GM23338 (cell line): ENCODE data around the gene BPTF.
A peak's percentile ranks its signal among the peaks of the same experiment; 100 is the strongest.

Experiments used
- CREB1 ChIP-seq: fragments of 250-450 bp; sonication (Bioruptor Pico); IDR thresholded peaks from 2 replicates; pipeline ENCODE4 v1.5.0; 2020; ENCODE audit warnings: low read depth, mild to moderate bottlenecking, moderate library complexity
- CTCF ChIP-seq, 2 experiments: fragments of 200-600 bp in 1 of 2; sonication (generic) in 1 of 2; conservative IDR thresholded peaks; 2 replicates each; pipeline versions ENCODE4 v1.5.1 to v1.6.1; 2016 to 2017; ENCODE audit warnings: antibody characterized with exemption in 2 of 2, low read depth in 2 of 2, mild to moderate bottlenecking in 2 of 2, moderate library complexity in 1 of 2
- ETS1 ChIP-seq: IDR thresholded peaks from 2 replicates; pipeline ENCODE4 v1.6.1; 2016; ENCODE audit warnings: antibody characterized with exemption
- EZH2 ChIP-seq: fragments of 200-600 bp; sonication (generic); IDR thresholded peaks from one replicate; pipeline ENCODE4 v1.8.0; 2017; ENCODE audit warnings: antibody characterized with exemption, mild to moderate bottlenecking, low read depth; ENCODE audit not compliant: unreplicated experiment
- EZH2phosphoT487 ChIP-seq: fragments of 200-600 bp; sonication (generic); IDR thresholded peaks from one replicate; pipeline ENCODE4 v1.8.1; 2018; ENCODE audit warnings: antibody characterized with exemption; ENCODE audit not compliant: unreplicated experiment
- JUNB ChIP-seq: IDR thresholded peaks from one replicate; pipeline ENCODE4 v1.6.1; 2016; ENCODE audit warnings: antibody characterized with exemption; ENCODE audit not compliant: unreplicated experiment
- NANOG ChIP-seq: IDR thresholded peaks from 2 replicates; pipeline ENCODE4 v1.6.1; 2016; ENCODE audit warnings: antibody characterized with exemption, borderline replicate concordance
- POLR2AphosphoS5 ChIP-seq: IDR thresholded peaks from 2 replicates; pipeline ENCODE4 v1.6.1; 2016; ENCODE audit warnings: antibody characterized with exemption, low read depth
- REST ChIP-seq: IDR thresholded peaks from one replicate; pipeline ENCODE4 v1.6.1; 2018; ENCODE audit warnings: antibody characterized with exemption; ENCODE audit not compliant: unreplicated experiment
- STAT1 ChIP-seq: IDR thresholded peaks from one replicate; pipeline ENCODE4 v1.6.1; 2016; ENCODE audit warnings: antibody characterized with exemption; ENCODE audit not compliant: unreplicated experiment
- ZNF114 ChIP-seq: fragments of 250-450 bp; sonication (Bioruptor Pico); IDR thresholded peaks from 2 replicates; pipeline ENCODE4 v1.5.0; 2020; ENCODE audit warnings: mild to moderate bottlenecking, moderate library complexity
- ZNF331 ChIP-seq: fragments of 250-450 bp; sonication (Bioruptor Pico); IDR thresholded peaks from 2 replicates; pipeline ENCODE4 v1.5.0; 2020; ENCODE audit warnings: low read depth, mild to moderate bottlenecking, moderate library complexity
- ZNF462 ChIP-seq: fragments of 250-450 bp; sonication (Bioruptor Pico); IDR thresholded peaks from 2 replicates; pipeline ENCODE4 v1.5.0; 2020; ENCODE audit warnings: mild to moderate bottlenecking, moderate library complexity

- TF ChIP-seq POLR2AphosphoS5 (no peak), CTCF (conservative IDR thresholded peaks at IDR 0.05; ENCODE audit: low read depth in 2 of 2) (peak; percentile 89 to 90), EZH2 (no peak), EZH2phosphoT487 (no peak), CREB1 (CRISPR knock-in tag) (no peak), REST (no peak), ZNF114 (CRISPR knock-in tag) (no peak), STAT1 (no peak), ZNF331 (CRISPR knock-in tag) (no peak), ETS1 (no peak), JUNB (no peak), NANOG (no peak), ZNF462 (CRISPR knock-in tag) (no peak)
These were observed 46.1 kb upstream of the BPTF start for GRCh38 chr17:67779098-67779672.
